Suppressor macrophage (primary cell): ENCODE data around the gene LNX2.
"Not testable (repeated sequence)": the region's sequence is repeated elsewhere in the genome, so short reads cannot be mapped to it uniquely, and the experiment has no call there.

Experiments
- DNase-seq, 4 experiments: peaks; one replicate each; pipeline ENCODE4 v3.0.0-alpha.2; 2020 to 2022

The LNX2 gene

DNA sequence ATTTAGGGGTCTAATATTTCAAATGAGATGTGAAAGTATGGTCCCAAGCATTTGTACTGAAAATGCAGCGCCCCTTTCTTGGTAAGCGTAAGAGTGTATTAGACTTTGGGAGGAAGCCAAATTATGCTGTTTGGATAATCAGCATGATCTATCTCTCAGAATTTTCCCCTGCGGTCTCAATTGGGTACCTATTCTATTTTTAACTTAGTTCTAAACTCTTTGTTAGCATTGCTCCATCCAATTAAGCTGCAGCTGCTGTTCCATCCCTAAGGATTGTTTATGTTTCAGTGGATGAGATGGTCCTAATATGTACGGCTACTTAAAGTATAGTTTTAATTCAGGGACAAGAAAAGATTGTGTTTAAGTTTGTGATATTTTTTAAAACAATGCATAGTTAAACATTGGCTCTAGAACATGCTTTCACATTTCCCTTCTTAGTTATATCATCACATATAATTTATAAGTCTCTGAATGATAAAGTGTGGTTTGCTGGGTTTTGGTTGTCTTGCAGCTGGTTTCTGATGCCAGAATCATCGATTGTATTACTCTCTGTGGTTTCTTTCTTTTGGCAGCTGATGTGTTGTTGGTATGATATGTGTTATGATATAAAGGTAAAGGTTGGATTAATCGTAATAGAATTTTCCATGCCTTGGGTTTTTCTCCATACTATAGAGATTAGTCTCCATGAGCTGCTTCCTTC, 16.4 kb upstream of the LNX2 start:
- DNase-seq, result no peak

DNA sequence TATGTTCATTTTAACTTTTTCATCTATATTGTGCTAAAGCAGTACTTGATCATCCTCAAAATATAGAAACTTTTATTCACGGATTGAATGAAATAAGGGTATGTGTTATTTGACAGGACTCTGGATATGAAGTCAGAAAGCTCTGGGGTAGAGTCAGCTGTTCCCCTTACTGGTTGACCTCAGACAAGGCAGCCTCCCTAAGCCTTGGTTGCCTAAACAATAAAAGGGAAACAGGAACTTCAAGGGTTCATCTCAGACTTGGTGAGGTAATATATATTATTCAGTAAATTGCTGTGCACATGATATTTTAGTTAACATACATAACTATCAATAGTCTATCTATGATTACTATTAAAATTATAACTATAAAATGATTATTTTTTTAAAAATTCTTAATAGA, 14.9 kb upstream of the LNX2 start:
- peak; percentile 62 to 86 (median 81) for DNase-seq

DNA sequence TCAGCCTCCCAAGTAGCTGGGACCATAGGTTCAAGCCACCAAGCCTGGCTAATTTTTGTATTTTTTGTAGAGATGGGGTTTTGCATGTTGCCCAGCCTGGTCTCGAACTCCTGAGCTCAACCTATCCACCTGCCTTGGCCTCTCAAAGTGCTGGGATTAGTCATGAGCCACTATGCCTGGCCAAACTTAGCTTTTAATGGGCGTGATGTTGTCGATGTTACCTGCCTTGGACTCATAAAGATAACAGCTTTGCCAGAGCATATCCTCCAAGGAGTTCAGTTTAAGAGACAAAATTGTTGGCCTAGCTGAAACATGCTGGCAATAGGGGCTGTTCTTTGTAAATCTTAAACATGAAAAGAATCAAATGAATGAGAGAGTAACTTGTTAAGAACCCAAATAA, 14.5 kb upstream of the LNX2 start:
- no peak for DNase-seq

DNA sequence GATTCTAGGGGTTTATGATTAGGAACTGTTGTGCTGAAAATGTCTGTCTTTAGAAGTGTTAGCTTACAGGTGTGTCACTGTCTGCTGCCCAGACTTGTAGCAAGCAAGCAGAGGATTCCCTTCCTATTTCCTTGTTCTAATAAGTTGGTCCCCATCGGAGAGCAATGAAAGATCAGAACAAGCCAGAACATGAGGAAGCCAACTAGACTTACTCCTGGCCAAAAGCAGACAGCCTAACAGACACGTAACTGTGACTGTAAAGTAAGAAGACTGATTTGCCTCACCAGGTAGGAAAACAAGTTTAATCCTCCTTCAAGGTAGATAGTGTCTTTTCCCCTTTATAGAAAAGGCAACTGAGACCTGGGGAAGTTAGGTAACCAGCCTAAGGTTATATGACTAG, 13.9 kb upstream of the LNX2 start:
- no peak for DNase-seq

DNA sequence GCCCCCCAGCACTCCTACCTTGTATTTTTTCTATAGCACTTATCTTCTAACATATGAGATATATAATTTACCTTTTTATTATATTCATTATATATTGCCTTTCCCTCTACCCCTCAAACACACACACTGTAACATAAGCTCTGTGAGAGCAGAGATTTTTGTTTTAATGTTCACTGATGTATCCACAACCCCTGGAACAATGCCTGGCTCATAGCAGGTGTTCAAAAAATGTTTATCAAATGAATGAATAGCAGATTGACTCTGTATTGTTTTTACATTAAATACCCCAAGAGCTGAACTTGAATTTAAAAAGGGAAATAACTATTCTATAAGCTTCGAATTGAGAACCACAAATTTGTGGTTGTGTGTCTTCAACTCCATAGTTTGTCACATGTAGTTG, 12.3 kb upstream of the LNX2 start:
- DNase-seq, result no peak

DNA sequence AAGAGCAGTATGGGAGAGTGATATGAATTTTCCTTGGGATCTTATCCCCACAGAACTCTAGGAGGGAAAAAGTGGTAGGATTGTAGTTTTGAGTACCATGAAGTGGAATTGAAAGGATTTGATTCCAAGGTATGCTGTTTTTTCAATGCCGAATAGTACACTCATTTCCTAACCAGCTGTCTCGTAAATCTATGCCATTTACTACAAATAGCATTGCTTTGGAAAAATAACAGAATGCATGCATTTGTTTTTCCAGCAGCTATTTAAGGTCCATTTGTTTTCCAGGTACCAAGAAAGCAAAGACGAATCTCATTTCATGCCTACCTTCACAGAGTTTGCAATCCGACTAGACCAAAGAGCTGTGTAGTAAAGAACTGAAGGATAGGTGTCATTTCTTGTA, 11.9 kb upstream of the LNX2 start:
- no peak for DNase-seq

DNA sequence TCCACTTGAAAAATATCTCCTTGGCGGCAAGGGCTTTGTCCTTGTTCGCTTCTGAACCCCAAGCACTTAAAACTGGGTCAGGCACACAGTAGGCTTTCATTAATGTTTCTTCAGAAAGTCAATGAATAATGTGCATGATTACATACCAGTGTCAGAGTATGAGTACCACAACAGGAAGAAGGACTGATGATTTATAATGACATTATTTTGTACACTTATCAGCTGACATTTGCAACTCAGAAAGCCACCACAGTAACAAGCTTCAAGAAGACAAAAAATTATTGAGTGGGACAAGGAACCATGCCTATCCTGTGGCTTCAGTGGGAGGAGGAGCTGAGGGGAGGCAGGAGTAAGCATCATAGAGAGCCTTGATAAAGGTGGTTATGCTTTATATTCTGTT, 11.3 kb upstream of the LNX2 start:
- DNase-seq, result peak in 1 of 4 experiments; percentile 24

DNA sequence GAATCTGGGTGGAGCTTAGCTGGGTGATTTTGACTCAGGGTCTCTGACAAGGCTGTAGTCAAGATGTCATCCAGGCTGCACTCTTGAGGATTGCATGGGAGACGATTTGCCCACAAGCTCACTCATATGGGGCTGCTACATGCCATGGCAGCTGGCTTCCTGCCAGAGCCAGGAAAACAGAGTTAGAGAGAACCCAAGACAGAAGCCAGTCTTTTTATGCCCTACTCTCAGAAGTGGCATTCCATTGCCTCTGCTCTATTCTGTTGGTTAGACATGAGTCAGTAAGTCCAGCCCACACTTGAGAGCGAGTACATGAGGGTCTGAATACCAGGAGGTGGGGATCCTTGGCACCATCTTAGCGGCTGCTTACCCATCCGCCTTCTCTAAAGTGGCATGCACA, 10.8 kb upstream of the LNX2 start:
- no peak for DNase-seq

DNA sequence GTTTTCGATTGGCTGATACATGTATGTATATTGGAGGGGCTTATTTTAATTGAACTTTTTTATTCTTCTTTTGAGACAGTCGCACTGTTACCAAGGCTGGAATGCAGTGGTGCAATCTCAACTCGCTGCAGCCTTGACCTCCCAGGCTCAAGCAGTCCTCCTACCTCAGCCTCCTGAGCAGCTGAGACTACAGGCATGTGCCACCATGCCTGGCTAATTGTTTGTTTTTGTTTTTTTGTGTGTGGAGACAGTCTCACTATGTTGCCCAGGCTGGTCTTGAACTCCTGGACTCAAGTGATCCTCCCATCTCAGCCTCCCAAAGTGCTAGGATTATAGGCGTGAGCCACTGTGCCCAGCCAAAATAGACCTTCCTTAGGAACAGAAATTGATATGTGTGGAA, 8.4 kb upstream of the LNX2 start:
- not testable (repeated sequence) for DNase-seq

DNA sequence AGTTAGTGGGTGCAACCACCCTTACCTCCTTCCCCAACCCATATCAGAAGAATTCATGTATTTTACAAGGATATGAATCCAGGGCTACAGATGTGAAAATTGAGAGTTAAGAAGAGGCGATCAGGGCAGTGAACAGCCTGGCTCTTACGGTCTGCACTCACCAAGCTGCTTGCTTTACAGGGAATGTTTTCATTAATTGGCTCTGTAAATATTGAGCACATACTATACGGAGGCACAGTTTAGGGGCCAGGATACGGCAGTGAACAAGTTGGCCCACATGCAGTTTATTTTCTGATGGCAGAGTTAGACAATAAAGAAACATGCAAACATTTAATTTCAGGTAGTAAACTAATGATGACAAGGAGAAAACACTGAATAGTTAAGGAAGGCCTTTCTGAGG, 7.8 kb upstream of the LNX2 start:
- DNase-seq, result no peak

DNA sequence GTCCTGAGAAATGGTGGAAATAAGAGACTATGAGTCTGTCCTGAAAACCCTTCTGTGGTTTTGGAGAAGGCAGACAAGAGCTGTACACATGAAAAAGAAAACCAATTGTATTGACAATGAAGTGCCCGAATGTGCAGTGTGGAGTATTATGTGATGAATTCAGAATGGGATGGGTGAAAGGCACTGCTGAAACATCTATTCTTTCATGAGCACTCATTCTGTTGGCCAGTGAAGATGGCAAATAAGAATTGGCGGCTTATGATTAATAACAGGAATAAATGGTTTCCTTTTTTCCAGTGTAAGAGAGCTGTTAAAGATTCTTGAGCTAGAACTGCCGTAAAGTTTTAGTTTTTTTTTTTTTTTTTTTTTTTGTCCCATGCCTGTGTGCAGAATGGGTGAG, 7.1 kb upstream of the LNX2 start:
- no peak for DNase-seq

DNA sequence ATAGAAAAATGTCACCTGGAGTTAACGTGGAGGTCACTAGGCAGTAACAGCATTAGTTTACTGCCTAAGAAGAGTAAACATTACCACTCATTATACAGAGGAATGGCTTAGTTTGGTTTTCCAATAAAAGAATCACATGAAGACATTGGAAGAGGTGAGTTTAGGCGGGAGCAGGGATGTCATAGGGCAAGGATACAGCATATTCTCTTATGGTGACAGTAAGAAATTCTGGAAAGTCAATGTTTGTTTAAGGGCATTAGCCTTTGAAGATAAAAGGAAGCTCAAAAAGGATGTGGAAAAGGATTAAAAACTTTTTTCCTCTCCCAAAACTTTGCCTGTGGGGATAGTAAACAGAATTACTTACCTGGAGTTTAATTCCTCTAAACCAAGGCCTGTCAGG, 5.5 kb upstream of the LNX2 start:
- no peak for DNase-seq

DNA sequence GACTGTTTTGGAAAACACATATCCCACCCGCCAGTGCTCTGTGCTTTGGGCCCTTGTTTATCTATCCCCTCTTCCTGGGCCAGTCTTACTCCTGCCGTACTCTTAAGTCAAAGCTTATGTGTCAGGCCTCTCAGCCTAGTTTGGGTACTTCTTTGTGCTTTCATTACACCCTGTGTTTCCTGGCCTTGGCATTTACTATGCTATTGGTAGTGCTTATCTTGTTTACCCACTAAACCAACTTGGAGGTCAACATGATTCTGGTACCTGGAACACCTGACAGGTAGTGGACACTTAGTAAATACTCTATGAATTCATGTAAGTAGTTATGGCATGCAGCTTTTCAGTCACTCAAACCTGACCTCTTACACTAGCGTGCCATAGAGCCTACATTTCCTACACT, 3.7 kb upstream of the LNX2 start:
- no peak for DNase-seq

DNA sequence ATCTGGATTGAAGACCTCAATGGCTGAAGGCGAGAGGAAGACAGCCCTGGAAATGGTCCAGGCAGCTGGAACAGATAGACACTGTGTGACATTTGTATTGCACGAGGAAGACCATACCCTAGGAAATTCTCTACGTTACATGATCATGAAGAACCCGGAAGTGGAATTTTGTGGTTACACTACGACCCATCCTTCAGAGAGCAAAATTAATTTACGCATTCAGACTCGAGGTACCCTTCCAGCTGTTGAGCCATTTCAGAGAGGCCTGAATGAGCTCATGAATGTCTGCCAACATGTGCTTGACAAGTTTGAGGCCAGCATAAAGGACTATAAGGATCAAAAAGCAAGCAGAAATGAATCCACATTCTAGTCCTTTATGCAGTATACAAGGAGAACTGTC, 2.6 kb upstream of the LNX2 start:
- DNase-seq, result no peak

DNA sequence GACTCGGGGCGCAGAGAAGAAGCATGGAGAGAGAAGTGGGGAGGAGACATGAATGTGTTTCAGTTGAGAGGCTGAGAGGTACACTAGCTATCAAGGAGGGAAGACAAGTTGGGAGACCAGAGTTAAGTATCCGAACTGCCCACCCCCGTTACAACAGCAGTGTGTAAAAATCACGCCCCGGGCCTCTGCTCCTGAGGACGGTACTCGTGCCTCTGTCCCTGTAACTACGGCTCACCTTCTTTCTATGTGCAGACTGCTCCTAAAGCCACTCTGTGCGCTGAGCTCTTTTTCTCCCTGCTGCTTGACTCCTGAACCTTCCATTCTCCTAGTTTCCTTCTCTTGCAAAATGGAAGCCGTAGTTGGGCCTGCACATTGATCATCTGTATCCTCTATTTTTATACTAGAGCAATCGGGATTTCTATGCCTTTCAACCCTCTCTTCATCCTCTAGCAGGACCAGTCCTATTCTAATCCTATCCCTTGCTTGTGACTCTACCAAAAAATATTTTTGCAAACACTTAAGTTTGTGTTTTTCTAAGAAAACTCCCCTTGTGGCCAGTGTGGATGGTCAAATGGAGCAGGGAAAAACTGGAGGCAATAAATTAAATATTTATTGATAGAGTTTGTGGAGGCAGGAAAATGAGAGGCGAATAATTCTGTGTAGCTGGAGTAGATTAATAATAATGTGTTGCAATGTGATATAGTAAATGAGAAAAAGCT, 1.9 kb upstream of the LNX2 start:
- DNase-seq, result peak in 1 of 4 experiments; percentile 26

DNA sequence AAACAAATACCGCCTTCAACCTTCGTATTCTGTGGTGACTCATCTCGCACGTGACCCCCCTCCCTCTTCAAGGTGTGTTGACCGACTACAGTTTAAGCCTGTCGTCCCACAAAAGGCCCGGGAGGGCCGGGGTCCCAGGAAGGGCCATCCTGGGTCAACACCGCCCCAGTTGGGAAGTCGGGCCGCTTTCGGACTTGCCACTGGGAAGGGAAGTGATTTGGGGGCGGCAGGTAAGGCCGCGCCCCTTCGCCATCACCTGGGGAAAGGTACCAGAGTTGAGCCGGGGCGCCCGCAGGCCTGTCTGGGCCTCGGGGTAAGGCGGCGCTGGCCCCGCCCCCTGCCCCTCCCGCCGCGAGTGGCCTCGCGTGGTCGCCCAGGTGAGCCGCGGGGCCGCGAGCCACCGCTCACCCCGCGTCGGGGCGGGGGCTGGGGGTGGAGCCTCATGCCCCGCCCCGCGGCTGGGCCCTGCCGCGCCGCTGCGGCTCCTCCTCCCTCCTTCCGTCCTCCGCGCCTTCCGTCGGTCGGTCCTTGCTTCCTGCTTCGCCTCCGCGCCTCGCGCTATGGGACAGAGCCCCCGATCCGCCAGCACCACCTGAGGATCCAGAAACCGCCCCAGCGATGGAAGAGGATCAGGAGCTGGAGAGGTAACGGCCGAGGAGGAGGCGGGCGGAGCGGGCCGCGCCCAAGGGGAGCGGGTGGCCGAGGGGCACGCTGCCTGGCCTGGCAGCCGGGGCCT, 1.2 kb upstream of the LNX2 start, which contains the start of gene POLR1D:
Gene POLR1D (plus strand): TSS at position 527 of the 736 bp plus-strand sequence. CDS start 92 bp downstream, at position 619.
- DNase-seq, result peak; percentile 81 to 93 (median 88)

DNA sequence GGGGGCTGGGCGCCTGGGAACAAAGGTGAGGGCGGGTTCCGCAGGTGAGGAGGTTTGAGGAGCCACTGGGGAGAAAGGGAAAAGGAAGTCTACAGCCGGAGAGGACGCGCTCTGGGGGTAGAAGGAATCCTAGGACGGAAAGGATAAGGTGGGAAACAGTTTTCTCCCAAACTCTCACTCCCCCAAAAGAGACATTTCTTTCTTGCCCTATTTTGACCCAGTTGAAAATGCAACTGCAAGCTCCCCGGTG, 712 bp upstream of the LNX2 start:
- DNase-seq, result no peak

DNA sequence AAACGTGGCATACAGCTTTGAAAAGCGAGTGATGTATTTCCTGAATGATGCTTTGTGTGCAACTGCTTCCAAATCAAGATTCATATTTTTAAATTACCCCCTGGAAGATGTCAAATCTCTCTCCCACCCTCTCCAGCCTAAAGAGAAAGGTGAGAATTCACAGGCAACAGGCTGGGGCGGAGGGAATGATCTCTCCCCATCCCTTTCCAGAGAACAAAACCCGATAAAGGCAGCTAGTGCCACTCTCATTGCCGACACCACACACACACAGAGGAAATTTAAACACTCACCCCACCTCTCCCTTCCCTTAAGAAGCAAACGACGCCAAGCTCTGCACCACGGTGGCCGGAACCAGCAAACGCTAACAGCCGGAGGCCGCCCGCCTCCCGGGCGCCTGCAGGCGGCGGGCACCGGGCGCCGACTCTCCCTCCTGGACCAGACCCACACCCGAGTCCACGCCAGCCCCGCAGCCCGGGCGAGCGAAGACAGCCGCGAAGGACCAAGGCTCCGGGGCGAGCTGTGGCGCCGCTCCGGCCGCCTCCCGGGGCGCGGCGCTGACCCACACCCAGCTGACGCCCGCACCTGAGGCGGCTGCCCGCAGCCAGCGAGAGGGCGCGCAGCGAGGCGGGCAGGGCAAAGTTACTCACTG, 477 bp downstream of the LNX2 start:
- DNase-seq, result peak; percentile 51 to 77 (median 58)

DNA sequence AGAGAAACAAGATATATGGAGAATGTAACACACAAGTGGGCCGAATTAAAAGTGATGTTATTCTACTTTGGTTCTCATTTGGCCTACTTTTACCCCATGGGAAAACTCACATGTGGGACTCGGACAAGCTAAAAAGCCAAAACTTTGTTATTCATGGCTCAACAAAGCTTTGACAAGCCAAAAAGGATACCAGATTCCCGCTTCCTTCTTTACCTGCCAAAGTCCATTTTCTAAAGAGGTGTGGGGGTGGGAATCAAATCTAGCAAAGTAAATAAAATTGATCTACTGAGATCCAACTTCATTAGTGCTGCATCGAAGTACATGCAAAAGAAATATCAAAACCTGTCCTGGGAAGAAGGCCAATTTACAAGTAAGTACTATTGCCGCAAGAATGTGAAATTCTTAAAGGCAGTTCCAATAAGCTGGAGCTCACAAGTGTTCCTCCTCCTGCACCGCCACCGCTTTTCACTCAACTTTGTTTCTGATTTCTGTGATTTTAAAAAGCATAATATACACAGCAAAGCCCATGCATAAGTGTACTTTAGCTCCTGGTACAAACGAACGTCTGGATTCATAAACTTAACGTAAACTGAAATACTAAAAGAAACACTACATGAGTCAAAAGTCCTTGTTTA, 1.1 kb downstream of the LNX2 start:
- DNase-seq, result peak in 2 of 4 experiments; percentile 8 to 23

DNA sequence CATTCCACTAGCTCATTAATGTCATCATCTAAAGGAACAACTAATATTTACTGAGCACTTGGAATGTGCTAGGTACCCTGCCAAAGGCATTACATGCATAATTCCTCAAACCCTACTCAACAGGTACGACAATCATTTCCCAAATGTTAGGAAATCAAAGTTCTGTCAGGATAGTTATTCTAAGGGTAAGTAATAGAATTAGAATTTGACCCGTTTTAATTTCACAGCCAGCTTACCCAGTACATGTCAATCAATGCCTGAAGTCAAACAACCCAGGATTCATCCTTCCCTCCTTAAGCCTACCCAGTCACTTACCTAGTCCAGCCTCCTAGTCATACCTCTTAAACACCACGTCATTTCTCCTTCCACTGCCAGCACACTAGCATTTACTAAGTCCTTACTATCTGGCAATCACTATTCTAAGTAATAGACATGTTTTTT, 2.4 kb downstream of the LNX2 start:
- no peak for DNase-seq

DNA sequence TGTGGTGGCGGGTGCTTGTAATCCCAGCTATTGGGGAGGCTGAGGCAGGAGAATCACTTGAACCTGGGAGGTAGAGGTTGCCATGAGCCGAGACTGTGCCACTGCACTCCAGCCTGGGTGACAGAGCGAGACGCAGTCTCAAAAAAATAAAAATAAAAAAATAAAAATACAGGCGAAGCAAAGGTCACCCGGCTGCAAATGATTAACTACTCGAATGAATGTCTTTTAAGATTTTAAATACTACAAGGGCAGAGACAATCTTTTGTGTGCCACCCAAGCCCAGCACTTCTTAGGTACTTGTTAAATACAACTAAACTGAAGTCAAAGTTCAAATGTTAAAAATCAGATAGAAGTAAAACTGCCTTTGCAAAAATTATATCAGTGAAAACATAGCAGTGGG, 6.7 kb downstream of the LNX2 start:
- DNase-seq, result no peak

DNA sequence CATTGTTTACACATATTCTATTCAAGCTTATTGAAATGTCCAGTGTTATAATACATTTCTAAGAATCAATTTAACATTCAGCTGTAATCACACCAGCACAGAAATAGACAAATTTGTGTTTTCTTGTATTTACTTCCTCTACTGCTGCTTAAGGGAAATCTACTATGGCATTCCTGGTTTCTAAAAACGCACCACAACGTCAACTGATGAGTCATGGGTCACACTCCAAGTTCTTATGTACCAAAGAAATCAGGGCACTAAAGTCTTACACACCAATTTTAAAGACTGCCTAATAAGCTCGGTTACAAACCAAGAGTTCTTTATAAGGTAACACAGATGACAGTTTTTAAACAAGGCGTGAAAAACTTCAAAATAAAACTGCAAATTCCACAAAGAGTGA, 13.2 kb downstream of the LNX2 start:
- DNase-seq, result peak; percentile 68 to 83 (median 76)
